Thymus (tissue), 11 donors: ENCODE results near the gene MASP1. TPM values are rescaled to one million over a fixed set of nuclear protein-coding genes. Genes with fewer than 3 reads are reported as not detected.

ENCODE experiments used
- DNase-seq, 9 donors: peaks; one replicate each; pipeline ENCODE4 v3.0.0-alpha.2; 2013; ENCODE audit warnings: low spot score in 9 of 9, low read depth in 6 of 9, missing footprints in 1 of 9
- H3K27ac ChIP-seq, 2 donors: one replicate each; pipeline ENCODE4 v1.5.1; 2013; ENCODE audit warnings: control low read depth in 1 of 2, low read depth in 1 of 2, low read length in 1 of 2, mild to moderate bottlenecking in 1 of 2, moderate library complexity in 1 of 2
- H3K27me3 ChIP-seq, 2 donors: one replicate each; pipeline ENCODE4 v1.5.1; 2013; ENCODE audit warnings: low read length in 1 of 2; ENCODE audit not compliant: control insufficient read depth in 2 of 2, insufficient read depth in 1 of 2
- H3K36me3 ChIP-seq, 2 donors: one replicate each; pipeline ENCODE4 v1.5.1; 2013; ENCODE audit warnings: low read length in 1 of 2, mild to moderate bottlenecking in 1 of 2, moderate library complexity in 1 of 2; ENCODE audit not compliant: control insufficient read depth in 2 of 2, insufficient read depth in 2 of 2
- H3K4me1 ChIP-seq, 2 donors: one replicate each; pipeline ENCODE4 v1.5.1; 2013; ENCODE audit warnings: low read length in 2 of 2; ENCODE audit not compliant: control insufficient read depth in 2 of 2, insufficient read depth in 2 of 2
- H3K4me3 ChIP-seq, 2 donors: one replicate each; pipeline ENCODE4 v1.5.1; 2013; ENCODE audit warnings: low read length in 2 of 2, control low read depth in 1 of 2, mild to moderate bottlenecking in 1 of 2
- H3K9me3 ChIP-seq, 2 donors: one replicate each; pipeline ENCODE4 v1.5.1; 2013; ENCODE audit warnings: low read length in 1 of 2, mild to moderate bottlenecking in 1 of 2; ENCODE audit not compliant: control insufficient read depth in 2 of 2, insufficient read depth in 1 of 2
- WGBS: extraction: QIAGEN DNeasy Blood & Tissue Kit; methylation state at CpG from one replicate; pipeline ENCODE4 v1.1.7; 2013; 5-methylcytosine and 5-hydroxymethylcytosine counted together
- polyA plus RNA-seq: library from polyadenylated mRNA; stranded (reverse); fragments of 200-250 nt; gene quantifications from one replicate; pipeline ENCODE4 v1.2.3, GENCODE V29; 2013
- total RNA-seq: library from RNA; stranded (reverse); fragments of 120-200 nt; gene quantifications from one replicate; pipeline ENCODE4 v1.2.4, GENCODE V29; 2013
- donor health status: healthy.

MASP1 gene
- total and polyA plus RNA-seq, 2 donors, result 0.14 to 0.18 TPM

- 95% methylated on average over 6 of the region's 6 CpGs for WGBS
- Histone ChIP-seq H3K9me3 (no peaks in the 10 kb centered on the region), H3K4me3 (no peak overlapping the region), H3K27me3 (no peaks in the 10 kb centered on the region), H3K27ac (no peak overlapping the region), H3K36me3 (no peaks in the 10 kb centered on the region), H3K4me1 (no peaks in the 10 kb centered on the region)
- DNase-seq, result no peak
Observed at GRCh38 chr3:187274315-187274976, 17.1 kb downstream of the MASP1 start.

DNA sequence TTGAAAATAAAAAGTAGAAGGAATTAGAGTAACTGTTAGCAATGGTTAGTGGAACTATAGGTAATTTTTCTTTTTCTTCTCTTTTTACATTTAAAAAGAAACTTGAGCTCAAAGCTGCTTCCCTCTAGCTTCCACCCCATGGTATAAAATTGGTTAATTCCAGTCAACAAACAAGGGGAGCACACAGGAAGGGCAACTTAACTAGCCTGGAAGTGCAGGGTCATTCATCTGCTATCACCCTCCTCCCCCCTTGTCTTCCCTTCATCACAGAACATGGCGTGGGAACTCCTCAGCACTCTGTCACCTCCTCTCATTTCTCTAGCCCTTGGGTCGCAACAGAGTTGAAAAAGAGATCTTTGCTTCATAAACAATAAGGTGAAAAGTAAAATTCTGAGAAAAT, 20.0 kb downstream of the MASP1 start:
- Histone ChIP-seq H3K9me3 (no peaks in the 10 kb centered on the region), H3K36me3 (no peaks in the 10 kb centered on the region), H3K27ac (no peak overlapping the region), H3K27me3 (no peaks in the 10 kb centered on the region), H3K4me1 (no peaks in the 10 kb centered on the region), H3K4me3 (no peak overlapping the region)
- 94% methylated on average over 2 of the region's 2 CpGs for WGBS
- no peak for DNase-seq

DNA sequence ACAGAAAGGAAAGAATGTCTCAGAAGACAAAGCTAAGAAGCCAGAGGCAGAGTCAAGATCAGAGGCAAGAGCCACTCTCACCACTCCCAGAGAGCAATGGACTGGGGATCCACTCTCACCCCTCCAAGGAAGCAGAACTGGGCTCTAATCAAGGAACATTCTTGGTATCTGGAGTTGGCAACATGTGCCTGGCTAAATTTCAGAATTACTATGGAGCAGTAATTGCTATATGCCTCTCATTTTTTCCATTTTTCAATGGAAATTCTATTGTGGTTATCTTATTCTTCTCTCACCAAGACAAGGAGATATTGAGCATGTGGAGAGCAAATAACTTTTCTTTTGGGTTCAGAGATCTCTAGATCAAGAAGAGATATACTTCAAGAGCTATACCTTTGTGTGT, 22.1 kb downstream of the MASP1 start:
- no peaks in the 10 kb centered on the region for H3K4me1 ChIP-seq
- H3K36me3 ChIP-seq, result no peaks in the 10 kb centered on the region
- H3K27ac ChIP-seq, result no peak overlapping the region
- no peak for DNase-seq
- H3K27me3 ChIP-seq, result no peaks in the 10 kb centered on the region
- no peaks in the 10 kb centered on the region for H3K9me3 ChIP-seq
- no peak overlapping the region for H3K4me3 ChIP-seq

- 94% methylated on average over 3 of the region's 3 CpGs for WGBS
- no peaks in the 10 kb centered on the region for H3K4me1 ChIP-seq
- H3K4me3 ChIP-seq, result no peak overlapping the region
- no peak for DNase-seq
- H3K27ac ChIP-seq, result no peak overlapping the region
- H3K9me3 ChIP-seq, result no peaks in the 10 kb centered on the region
- no peaks in the 10 kb centered on the region for H3K27me3 ChIP-seq
- no peaks in the 10 kb centered on the region for H3K36me3 ChIP-seq
Observed at GRCh38 chr3:187267306-187267705, 24.2 kb downstream of the MASP1 start.

- H3K4me3 ChIP-seq, result no peak overlapping the region
- H3K27me3 ChIP-seq, result no peaks in the 10 kb centered on the region
- 96% methylated on average over 1 of the region's 1 CpG for WGBS
- H3K27ac ChIP-seq, result no peak overlapping the region
- DNase-seq, result no peak
- H3K36me3 ChIP-seq, result no peaks in the 10 kb centered on the region
- H3K4me1 ChIP-seq, result no peaks in the 10 kb centered on the region
- H3K9me3 ChIP-seq, result no peaks in the 10 kb centered on the region
Observed at GRCh38 chr3:187266691-187267090, 24.8 kb downstream of the MASP1 start.

DNA sequence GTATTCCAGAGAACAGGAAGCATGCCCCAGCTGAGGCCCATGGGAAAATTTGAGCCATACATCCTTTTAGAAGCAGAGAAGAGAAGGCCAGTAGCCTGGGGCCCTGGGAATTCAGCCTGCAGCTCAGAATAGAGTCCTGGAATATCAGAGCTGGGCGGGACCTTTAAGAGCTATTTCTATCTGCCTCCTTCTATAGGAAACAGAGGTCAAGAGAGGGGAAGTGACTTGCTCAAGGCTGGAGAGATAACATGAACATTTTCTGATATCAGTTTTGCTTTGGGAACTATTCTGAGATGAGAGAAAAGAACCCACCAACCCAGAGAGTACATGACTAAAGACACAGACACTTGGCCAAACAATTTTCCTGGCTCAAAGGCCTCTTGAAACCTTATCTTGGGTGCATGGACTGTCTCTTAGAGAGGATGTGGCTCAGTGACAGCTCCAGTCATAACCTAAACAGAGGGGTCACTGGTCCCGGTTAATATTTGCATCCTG, 26.0 kb downstream of the MASP1 start:
- Histone ChIP-seq H3K4me1 (no peaks in the 10 kb centered on the region), H3K4me3 (no peak overlapping the region), H3K27me3 (no peaks in the 10 kb centered on the region), H3K36me3 (no peaks in the 10 kb centered on the region), H3K27ac (no peak overlapping the region), H3K9me3 (no peaks in the 10 kb centered on the region)
- 33% methylated on average over 2 of the region's 2 CpGs for WGBS
- DNase-seq, result no peak

DNA sequence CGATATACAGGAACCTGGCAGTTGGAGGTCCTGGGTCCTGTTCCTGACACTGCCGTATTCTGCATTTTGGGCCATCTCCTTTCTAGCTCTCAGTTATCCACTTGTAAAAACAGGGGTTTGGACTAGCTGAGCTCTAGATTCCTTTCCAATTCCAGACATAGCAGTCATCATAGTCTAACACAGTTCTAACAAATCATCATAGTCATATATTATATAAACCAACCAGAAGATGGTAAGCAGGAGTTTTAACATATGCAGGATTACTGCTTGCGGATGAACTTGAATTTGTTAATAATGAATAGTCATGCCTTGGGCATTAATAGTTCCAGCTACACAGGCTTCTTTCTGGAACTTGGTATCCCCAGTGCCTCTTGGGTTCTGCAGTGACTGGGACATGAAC, 26.6 kb downstream of the MASP1 start:
- Histone ChIP-seq H3K27ac (no peak overlapping the region), H3K9me3 (no peaks in the 10 kb centered on the region), H3K4me3 (no peak overlapping the region), H3K27me3 (no peaks in the 10 kb centered on the region), H3K36me3 (no peaks in the 10 kb centered on the region), H3K4me1 (no peaks in the 10 kb centered on the region)
- DNase-seq, result no peak
- 96% methylated on average over 3 of the region's 3 CpGs for WGBS

- H3K36me3 ChIP-seq, result no peaks in the 10 kb centered on the region
- no peak overlapping the region for H3K4me3 ChIP-seq
- H3K4me1 ChIP-seq, result no peaks in the 10 kb centered on the region
- no peak for DNase-seq
- H3K27me3 ChIP-seq, result no peaks in the 10 kb centered on the region
- H3K9me3 ChIP-seq, result no peaks in the 10 kb centered on the region
- H3K27ac ChIP-seq, result no peak overlapping the region
- WGBS, result 94% methylated on average over 4 of the region's 4 CpGs
Observed at GRCh38 chr3:187264021-187264420, 27.5 kb downstream of the MASP1 start.

DNA sequence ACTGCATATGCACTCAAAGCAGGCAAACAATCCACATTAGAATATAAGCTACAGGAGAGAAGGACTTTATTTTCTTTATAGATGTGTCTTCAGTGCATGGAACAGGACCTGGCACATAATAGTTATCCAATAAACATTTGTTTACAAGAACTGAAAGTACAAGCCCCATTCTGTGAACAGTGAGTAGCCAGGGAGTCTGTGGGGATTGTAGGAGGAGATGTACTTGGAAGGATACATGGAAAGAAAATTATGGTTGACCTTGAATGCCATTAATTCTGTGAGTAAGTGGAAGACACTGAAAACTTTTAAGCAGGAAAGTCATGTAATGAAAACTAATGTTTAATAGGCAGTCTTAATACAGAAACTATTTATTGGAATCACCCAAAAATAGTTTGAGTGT, 28.3 kb downstream of the MASP1 start:
- no peaks in the 10 kb centered on the region for H3K27me3 ChIP-seq
- DNase-seq, result no peak
- no peak overlapping the region for H3K4me3 ChIP-seq
- no peaks in the 10 kb centered on the region for H3K36me3 ChIP-seq
- no peaks in the 10 kb centered on the region for H3K9me3 ChIP-seq
- no peak overlapping the region for H3K27ac ChIP-seq
- no peaks in the 10 kb centered on the region for H3K4me1 ChIP-seq
